IPS-NIHi11 (cell line): ENCODE data around the gene THBS2.
"Not testable (repeated sequence)": the region's sequence is repeated elsewhere in the genome, so short reads cannot be mapped to it uniquely, and the experiment has no call there.

ENCODE experiments used
- DNase-seq: peaks from one replicate; pipeline ENCODE4 v3.0.0; 2012; ENCODE audit warnings: mixed read lengths, low spot score

The THBS2 gene

GRCh38 chr6:169253337-169254238 lies at the start of gene THBS2:
TSS of gene THBS2 (minus strand) at chr6:169253846. CDS start at chr6:169250784, 3,062 bp downstream.
- DNase-seq = no peak

DNA sequence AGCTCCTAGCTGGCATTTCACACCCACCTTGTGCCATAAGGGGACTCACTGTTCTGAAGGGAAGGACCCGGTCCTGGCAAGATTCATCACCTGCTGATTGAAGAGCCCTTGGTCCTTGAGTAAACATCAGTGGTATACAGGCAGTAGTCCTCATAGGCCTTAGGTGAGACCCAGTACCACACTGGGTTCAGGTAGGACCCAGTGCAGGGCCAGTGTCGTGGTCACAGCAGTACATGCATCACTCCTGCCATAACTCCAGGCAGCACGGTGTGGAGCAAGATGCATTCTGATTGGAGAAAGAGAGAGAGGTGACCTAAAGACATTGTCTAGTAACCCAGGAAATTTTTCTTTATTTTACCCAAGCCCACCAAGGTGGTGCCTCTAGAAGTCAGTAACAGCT lies 49.1 kb upstream of the THBS2 start:
- no peak for DNase-seq

DNA sequence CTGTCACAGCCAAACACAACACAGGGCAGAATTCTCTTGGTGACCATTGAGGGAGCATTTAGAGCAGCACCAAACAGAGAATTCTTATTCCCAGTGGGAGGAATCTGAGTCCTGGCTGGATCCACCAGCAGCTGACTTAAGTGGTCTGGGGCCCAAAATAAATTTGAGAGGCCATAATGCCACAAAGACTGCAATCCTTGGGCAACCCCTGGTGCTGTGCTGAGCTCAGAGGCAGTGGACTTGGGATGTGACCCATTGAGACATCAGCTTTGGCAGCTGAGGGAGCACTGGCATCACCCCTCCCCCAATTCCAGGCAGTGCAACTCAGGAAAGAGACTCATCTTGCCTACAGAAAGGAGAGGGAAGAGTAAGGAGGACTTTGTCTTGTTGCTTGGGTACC lies 48.6 kb upstream of the THBS2 start:
- no peak for DNase-seq

- DNase-seq = no peak
These were observed 47.3 kb upstream of the THBS2 start for GRCh38 chr6:169300916-169301315.

- DNase-seq = not testable (repeated sequence)
These were observed 45.0 kb upstream of the THBS2 start for GRCh38 chr6:169298626-169299025.

DNA sequence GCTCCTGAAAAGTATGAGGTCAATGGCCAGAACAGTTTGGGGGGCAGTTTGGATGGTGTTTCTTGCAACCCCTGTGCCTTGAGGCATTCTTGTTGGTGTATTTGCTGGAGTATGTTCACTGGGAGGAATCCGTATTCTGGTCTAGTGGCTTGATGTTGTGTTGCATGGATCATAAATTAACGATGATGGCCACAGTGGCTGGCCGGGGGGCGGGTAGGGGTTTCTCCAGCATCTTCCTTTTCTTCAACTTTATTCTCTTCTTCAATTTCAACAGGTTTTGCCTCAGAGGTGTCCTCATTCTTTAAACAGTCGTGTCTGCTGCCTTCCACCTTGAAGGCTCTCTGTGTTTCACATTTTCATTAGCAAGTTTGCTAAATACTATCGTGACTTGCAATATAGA lies 43.0 kb upstream of the THBS2 start:
- DNase-seq = no peak

DNA sequence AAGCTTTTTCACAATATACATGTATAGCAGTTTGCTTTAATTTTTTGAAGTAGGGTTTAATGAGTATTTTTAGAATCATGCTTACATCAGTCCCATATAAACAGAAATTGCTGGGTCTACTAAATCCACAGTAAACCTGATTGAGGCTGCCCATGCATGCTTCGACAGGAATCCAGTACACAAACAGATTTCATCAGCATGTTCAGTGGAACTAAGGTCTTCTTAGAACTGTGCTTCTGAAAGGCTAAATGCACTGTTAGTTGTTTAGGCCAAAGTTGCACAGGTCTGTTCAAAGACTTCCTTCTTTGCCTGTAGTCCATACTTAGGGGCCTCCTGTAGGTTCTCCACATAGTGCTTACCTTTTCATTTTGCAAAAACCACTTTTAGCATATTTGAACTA lies 42.5 kb upstream of the THBS2 start:
- no peak for DNase-seq

DNA sequence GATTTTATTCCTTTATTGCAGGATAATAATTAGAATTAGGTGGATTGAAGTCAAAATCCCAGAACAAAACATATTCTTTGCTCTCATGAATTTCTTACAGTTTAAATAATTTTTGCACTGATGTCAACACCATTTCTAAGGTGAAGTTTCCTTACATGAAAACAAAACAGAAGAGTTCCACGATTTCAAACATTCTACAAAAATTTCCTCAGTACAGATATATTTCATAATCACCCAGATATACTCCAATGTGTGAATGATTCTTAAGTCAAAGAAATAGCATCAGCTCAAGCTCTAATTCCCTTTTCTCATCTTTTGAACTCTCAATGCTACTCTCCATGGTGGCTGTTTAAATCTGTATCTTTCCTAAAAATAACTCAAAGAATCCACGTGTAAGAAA lies 39.5 kb upstream of the THBS2 start:
- no peak for DNase-seq

- no peak for DNase-seq
These were observed 38.9 kb upstream of the THBS2 start for GRCh38 chr6:169292338-169293124.

DNA sequence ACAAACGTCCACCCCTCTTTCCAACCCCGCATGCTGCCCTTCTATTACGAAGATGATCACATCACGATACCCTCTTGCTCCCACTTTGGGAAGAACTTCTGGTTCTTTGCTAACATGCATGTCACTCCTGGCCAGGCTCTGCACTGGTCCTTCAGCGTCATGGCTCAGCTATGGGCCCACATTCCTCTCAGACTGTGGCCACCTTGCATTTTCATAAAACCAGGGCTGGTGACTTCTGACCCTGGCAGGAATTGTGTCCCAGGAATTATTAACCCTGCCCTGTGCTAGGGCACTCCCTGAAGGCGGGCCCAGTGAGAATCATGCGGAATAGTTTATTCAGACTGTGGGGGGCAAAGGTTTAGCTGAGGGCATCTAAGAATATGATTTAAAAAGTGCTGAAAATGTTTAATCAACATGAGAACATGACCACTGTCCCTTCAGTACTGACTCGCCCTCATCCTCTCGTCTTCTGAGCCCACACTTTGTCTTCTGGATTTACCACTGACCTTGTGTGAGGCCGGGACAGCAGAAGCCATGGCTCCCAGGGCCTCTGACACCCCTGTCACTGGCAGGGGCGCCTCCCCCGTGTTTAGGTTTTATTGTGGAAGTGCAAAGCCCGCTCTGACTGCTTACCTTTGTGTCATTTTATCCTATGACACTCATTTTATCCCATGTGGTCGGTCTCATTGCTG lies 38.1 kb upstream of the THBS2 start:
- DNase-seq = no peak

GRCh38 chr6:169291148-169291547 lies 37.5 kb upstream of the THBS2 start:
- no peak for DNase-seq

- no peak for DNase-seq
These were observed 36.1 kb upstream of the THBS2 start for GRCh38 chr6:169289619-169290339.

DNA sequence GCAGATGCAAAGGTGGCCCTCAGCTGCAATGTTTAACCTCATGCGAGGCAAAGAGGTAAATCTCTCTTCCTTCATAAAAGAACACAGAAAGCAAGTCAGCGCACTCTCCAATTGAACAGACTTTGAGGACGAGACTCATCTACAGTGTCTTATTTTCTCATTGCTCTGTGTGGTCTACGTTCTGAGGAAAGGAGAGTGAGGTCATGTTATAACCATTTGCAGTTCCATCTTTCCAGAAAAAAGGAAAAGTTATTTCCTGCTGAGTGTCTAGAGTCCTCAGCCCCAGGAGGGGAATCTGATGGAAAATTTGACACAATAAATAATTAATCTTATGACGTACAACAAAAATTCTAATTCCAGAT lies 35.6 kb upstream of the THBS2 start:
- DNase-seq = no peak

GRCh38 chr6:169288591-169288990 lies 34.9 kb upstream of the THBS2 start:
- DNase-seq = no peak

- DNase-seq = no peak
These were observed 34.0 kb upstream of the THBS2 start for GRCh38 chr6:169287675-169288074.

DNA sequence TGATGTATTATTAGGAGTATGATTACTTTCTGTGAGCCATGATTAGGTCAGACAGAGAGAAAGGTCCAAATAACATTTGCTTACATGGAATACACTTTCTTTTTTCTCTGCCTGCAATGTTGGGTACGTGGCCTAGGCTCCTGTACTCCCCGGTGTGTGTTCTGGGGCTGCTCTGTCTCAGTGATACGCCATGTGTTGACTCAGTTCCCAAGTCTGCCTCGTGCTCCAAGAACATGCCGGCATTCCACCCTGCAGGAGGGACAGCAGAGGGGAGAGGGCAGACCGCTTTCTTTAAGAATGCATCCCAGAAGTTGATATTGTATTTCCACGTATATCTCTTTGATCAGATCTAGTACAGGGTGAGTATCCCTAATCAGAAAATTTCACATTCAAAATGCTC lies 33.3 kb upstream of the THBS2 start:
- DNase-seq = no peak

GRCh38 chr6:169285165-169285564 lies 31.5 kb upstream of the THBS2 start:
- no peak for DNase-seq

- DNase-seq = no peak
These were observed 30.3 kb upstream of the THBS2 start for GRCh38 chr6:169283924-169284323.

DNA sequence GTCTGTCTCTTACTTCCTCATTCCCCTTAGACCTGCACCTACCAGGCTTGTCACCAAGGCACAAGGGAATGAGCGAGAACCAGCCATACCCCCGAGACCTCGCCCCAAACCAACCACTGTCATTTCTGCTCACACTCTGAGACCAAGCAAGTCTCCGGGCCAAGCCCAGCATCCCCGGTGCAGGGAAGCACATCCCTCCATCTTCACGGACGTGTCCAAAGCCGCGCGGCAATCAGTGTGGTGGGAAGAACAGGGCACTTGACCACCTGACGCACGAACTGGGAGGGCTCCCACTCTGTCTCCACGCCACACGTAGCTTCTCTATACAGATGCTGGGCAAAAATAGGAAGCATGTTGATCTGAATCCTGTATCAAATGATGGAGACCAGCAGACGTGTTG lies 28.4 kb upstream of the THBS2 start:
- DNase-seq = no peak

DNA sequence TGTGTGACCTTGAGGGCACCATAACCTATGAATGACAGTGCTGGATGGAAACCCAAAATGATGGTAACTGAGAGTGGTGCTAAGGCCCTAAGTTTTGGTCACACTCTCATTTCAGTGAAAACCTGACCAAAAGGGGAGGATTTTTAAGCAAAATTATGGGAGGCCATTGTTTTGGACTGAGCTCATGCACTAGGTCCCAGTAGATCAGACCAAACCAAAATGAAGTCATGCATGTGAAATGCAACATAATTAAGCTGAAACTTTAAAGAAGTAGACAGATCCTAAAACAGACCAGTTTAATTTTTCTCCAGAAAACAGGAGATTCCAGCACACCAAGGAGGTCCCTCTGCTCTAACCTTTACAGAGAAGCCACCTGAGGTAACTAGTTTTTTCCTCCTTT lies 24.0 kb upstream of the THBS2 start:
- no peak for DNase-seq

DNA sequence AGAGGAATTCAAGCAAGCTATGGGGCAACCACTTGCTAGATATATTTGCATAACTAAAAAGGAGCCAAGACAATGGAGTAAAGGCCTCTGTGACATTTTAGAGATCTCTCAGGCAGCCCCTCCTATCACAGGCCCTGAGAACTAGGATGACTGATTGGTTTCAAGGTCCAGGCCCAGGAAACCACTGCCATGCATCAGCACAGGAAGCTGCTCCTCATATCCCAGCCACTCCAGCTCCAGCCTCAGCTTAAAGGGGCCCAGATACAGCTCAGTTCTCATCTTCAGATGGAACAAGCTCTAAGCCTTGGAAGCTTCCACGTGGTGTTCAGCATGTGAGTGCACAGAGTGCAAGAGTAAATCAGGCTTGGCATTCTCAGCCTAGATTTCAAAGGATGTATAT lies 21.1 kb upstream of the THBS2 start:
- DNase-seq = no peak

DNA sequence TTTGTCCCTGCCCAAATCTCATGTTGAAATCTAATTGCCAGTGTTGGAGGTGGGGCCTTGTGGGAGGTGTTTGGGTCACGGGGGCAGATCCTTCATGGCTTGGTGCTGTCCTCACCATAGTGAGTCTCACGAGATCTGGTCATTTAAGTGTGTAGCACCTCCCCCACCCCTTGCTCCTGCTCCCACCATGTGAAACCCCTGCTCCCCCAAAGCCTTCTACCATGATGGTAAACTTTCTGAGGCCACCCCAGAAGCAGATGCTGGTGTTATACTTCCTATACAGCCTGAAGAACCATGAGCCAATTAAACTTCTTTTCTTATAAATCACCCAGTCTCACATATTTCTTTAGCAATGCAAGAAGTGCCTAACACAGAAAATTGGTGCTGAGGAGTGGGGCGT lies 19.9 kb upstream of the THBS2 start:
- no peak for DNase-seq
